HepG2 (cell line): ENCODE measurements around the gene DNAJC30. TPM values are rescaled to one million over a fixed set of nuclear protein-coding genes. Genes with fewer than 3 reads are reported as not detected.

Experiments
- BRCA1 ChIP-seq: sonication (generic); formaldehyde crosslinking; IDR thresholded peaks from 2 replicates; pipeline ENCODE4 v1.4.0; 2020; ENCODE audit warnings: missing genetic modification reagents
- BRD4 ChIP-seq: sonication (generic); formaldehyde crosslinking; IDR thresholded peaks from 2 replicates; pipeline ENCODE4 v1.4.0; 2020; ENCODE audit warnings: missing genetic modification reagents
- POGZ ChIP-seq: sonication (generic); formaldehyde crosslinking; IDR thresholded peaks from 2 replicates; pipeline ENCODE4 v1.4.0; 2020; ENCODE audit warnings: mild to moderate bottlenecking, missing genetic modification reagents
- RELA ChIP-seq: sonication (generic); formaldehyde crosslinking; IDR thresholded peaks from 2 replicates; pipeline ENCODE4 v1.4.0; 2020; ENCODE audit warnings: missing genetic modification reagents
- RERE ChIP-seq: IDR thresholded peaks from 2 replicates; pipeline ENCODE4 v1.6.1; 2016; ENCODE audit warnings: low read depth, missing genetic modification reagents, missing compliant biosample characterization
- SNAPC4 ChIP-seq: sonication (generic); formaldehyde crosslinking; IDR thresholded peaks from 2 replicates; pipeline ENCODE4 v1.4.0; 2020; ENCODE audit warnings: mild to moderate bottlenecking, missing genetic modification reagents
- SOX13 ChIP-seq, 3 experiments: fragments of 450-650 bp in 1 of 3; sonication (generic) in 1 of 3; formaldehyde crosslinking in 1 of 3; IDR thresholded peaks in 2 of 3; conservative IDR thresholded peaks in 1 of 3; 2 replicates each; pipeline versions ENCODE4 v1.5.0 to v1.6.1; 2016 to 2020; ENCODE audit warnings: antibody characterized with exemption in 1 of 3, mild to moderate bottlenecking in 1 of 3, missing compliant biosample characterization in 1 of 3, missing genetic modification reagents in 1 of 3, moderate library complexity in 1 of 3
- SSRP1 ChIP-seq: IDR thresholded peaks from 2 replicates; pipeline ENCODE4 v1.6.1; 2016; ENCODE audit warnings: control low read depth
- YEATS2 ChIP-seq: sonication (generic); formaldehyde crosslinking; IDR thresholded peaks from 2 replicates; pipeline ENCODE4 v1.4.0; 2020; ENCODE audit warnings: missing genetic modification reagents, borderline replicate concordance
- ZIK1 ChIP-seq: sonication (generic); formaldehyde crosslinking; IDR thresholded peaks from 2 replicates; pipeline ENCODE4 v1.5.0; 2020; ENCODE audit warnings: mild to moderate bottlenecking, low read depth, missing genetic modification reagents, borderline replicate concordance
- ZNF256 ChIP-seq: sonication (generic); formaldehyde crosslinking; conservative IDR thresholded peaks from 2 replicates; pipeline ENCODE4 v1.4.0; 2020; ENCODE audit warnings: missing genetic modification reagents
- ZNF264 ChIP-seq: sonication (generic); formaldehyde crosslinking; IDR thresholded peaks from 2 replicates; pipeline ENCODE4 v1.4.0; 2020; ENCODE audit warnings: missing genetic modification reagents
- ZNF354B ChIP-seq: sonication (generic); formaldehyde crosslinking; IDR thresholded peaks from 2 replicates; pipeline ENCODE4 v1.8.0; 2022; ENCODE audit warnings: mild to moderate bottlenecking, missing genetic modification reagents
- ZNF550 ChIP-seq: sonication (generic); formaldehyde crosslinking; IDR thresholded peaks from 2 replicates; pipeline ENCODE4 v1.4.0; 2020; ENCODE audit warnings: mild to moderate bottlenecking, missing genetic modification reagents, borderline replicate concordance
- ZNF709 ChIP-seq: sonication (generic); formaldehyde crosslinking; IDR thresholded peaks from 2 replicates; pipeline ENCODE4 v1.5.0; 2020; ENCODE audit warnings: mild to moderate bottlenecking, missing genetic modification reagents
- ZNF710 ChIP-seq: sonication (generic); formaldehyde crosslinking; IDR thresholded peaks from 2 replicates; pipeline ENCODE4 v1.5.0; 2020; ENCODE audit warnings: mild to moderate bottlenecking, missing genetic modification reagents, borderline replicate concordance
- polyA plus RNA-seq, 8 experiments: library from polyadenylated mRNA; depleted of rRNA in 3 of 8; stranded (reverse) in 7 of 8; unstranded in 1 of 8; fragments of >200 nt; fragmentation: Illumina TruSeq in 4 of 8; extraction: Trizol in 4 of 8; gene quantifications; 2 replicates each; pipeline versions ENCODE4 v1.2.1 to v1.2.3, GENCODE V29; 2011 to 2016; ENCODE audit warnings: low read depth in 4 of 8, missing spikeins in 1 of 8, mixed read lengths in 1 of 8; ENCODE audit not compliant: insufficient read depth in 1 of 8
- total RNA-seq, 5 experiments: library from RNA; depleted of rRNA; stranded (reverse); fragments of >200 nt; fragmentation: Illumina TruSeq; extraction: Trizol; gene quantifications; 2 replicates each; pipeline ENCODE4 v1.2.3, GENCODE V29; 2016; ENCODE audit warnings: low read depth in 1 of 5

Gene DNAJC30
- total and polyA plus RNA-seq, 2 of the 13 experiments (the other 11 are each of a cell fraction or from before 2014, with no cell fraction given), result 3.3 to 3.8 TPM

GRCh38 chr7:73683056-73683787 is at the start of gene DNAJC30, which contains the start of gene BUD23 (continued):
- TF ChIP-seq RERE (CRISPR knock-in tag), result no peak
- TF ChIP-seq SOX13 (IDR thresholded peaks at IDR 0.05), result no peak
- no peak for TF ChIP-seq SOX13 (CRISPR knock-in tag; conservative IDR thresholded peaks at IDR 0.05 in 1 of 2, IDR thresholded peaks at IDR 0.05 in 1 of 2)
- TF ChIP-seq SNAPC4, result 0 out of 2 replicates have a peak, but pooled peaks have one; percentile 33
- TF ChIP-seq SSRP1 (CRISPR knock-in tag), result peak; percentile 63; the same call in 1 of the 2 replicates
- no peak for TF ChIP-seq ZNF264 (CRISPR knock-in tag)
- TF ChIP-seq ZNF550 (CRISPR knock-in tag), result no peak
- 0 out of 2 replicates have a peak, but pooled peaks have one; percentile 19 for TF ChIP-seq ZIK1 (CRISPR knock-in tag)
- 0 out of 2 replicates have a peak, but pooled peaks have one; percentile 60 for TF ChIP-seq BRCA1 (CRISPR knock-in tag)
- TF ChIP-seq ZNF710 (CRISPR knock-in tag), result peak; percentile 17; the same call in 1 of the 2 replicates
- TF ChIP-seq RELA, result no peak; the same call in 1 of the 2 replicates
- peak; percentile 94 for TF ChIP-seq BRD4
- no peak for TF ChIP-seq ZNF709 (CRISPR knock-in tag)
- TF ChIP-seq YEATS2 (CRISPR knock-in tag), result peak; percentile 30; the same call in 1 of the 2 replicates
- TF ChIP-seq POGZ (CRISPR knock-in tag), result peak; percentile 55
- TF ChIP-seq ZNF354B (CRISPR knock-in tag), result peak; percentile 70; the same call in 1 of the 2 replicates
- peak; percentile 79; the same call in 1 of the 2 replicates for TF ChIP-seq ZNF256 (CRISPR knock-in tag)
